GM12878 (cell line): Measurements from ENCODE around the gene PAK6. TPM values are rescaled to one million over a fixed set of nuclear protein-coding genes. Genes with fewer than 3 reads are reported as not detected.

Source experiments
- ATAC-seq: fragments of 200-7000 bp; cut with Tn5 transposase; 3 replicates; pipeline ENCODE4 v1.9.1; 2020; ENCODE audit warnings: mild to moderate bottlenecking, moderate library complexity
- BruUV-seq: library from RNA; stranded (reverse); fragments of 400-500 nt; replicated peaks from 2 replicates; lab custom pipeline; 2021; lab: Mats Ljungman, UMichigan
- CTCF ChIA-PET: fragments of 300-600 bp; sonication (Branson Sonifier 250); formaldehyde crosslinking; extraction: SDS; loops from one replicate; lab custom pipeline; 2021; ENCODE audit warnings: inconsistent platforms; lab: Yijun Ruan, JAX
- POLR2A ChIA-PET: fragments of 350-600 bp; formaldehyde crosslinking; extraction: SDS; loops from one replicate; lab custom pipeline; 2021; ENCODE audit warnings: inconsistent platforms; lab: Charles Lee
- RAD21 ChIA-PET: fragments of 300-600 bp; sonication (Branson Sonifier 250); formaldehyde crosslinking; loops from one replicate; lab custom pipeline; 2023; ENCODE audit warnings: antibody characterized with exemption; ENCODE audit not compliant: unreplicated experiment; lab: Charles Lee
- SMC1A ChIA-PET: fragments of 300-600 bp; sonication (Branson Sonifier 250); formaldehyde crosslinking; loops from one replicate; lab custom pipeline; 2023; ENCODE audit not compliant: unreplicated experiment, uncharacterized antibody; lab: Charles Lee
- DNase-seq: peaks from one replicate; pipeline ENCODE4 v3.0.0-alpha.2; 2011; ENCODE audit warnings: low read depth, low spot score
- FAIRE-seq: peaks from 3 replicates; lab custom pipeline; 2011; peaks lifted over from hg19 to GRCh38; lab: Jason Lieb, UNC
- H2AFZ ChIP-seq: 2 replicates; pipeline ENCODE4 v1.6.0; 2011; ENCODE audit warnings: low read depth, low read length, control low read depth; ENCODE audit not compliant: control insufficient read depth
- H3K27ac ChIP-seq: 2 replicates; pipeline ENCODE4 v1.5.1; 2011; ENCODE audit warnings: control low read depth; ENCODE audit not compliant: control insufficient read depth, insufficient read depth
- H3K27me3 ChIP-seq, 2 experiments: replicated peaks in 1 of 2; 2 replicates each; pipeline versions ENCODE4 v1.6.0 to v1.6.1; 2011; ENCODE audit warnings: low read length in 1 of 2; ENCODE audit not compliant: control insufficient read depth in 2 of 2, insufficient read depth in 2 of 2
- H3K36me3 ChIP-seq, 2 experiments: 2 replicates each; pipeline ENCODE4 v1.5.1; 2011; ENCODE audit warnings: low read length in 1 of 2; ENCODE audit not compliant: control insufficient read depth in 2 of 2, insufficient read depth in 2 of 2
- H3K4me1 ChIP-seq: 2 replicates; pipeline ENCODE4 v1.6.1; 2011; ENCODE audit warnings: mild to moderate bottlenecking, low read length, moderate library complexity, mixed read lengths; ENCODE audit not compliant: control insufficient read depth, insufficient read depth
- H3K4me2 ChIP-seq: 2 replicates; pipeline ENCODE4 v1.6.0; 2011; ENCODE audit warnings: control low read depth; ENCODE audit not compliant: control insufficient read depth, insufficient read depth
- H3K4me3 ChIP-seq: fragments of 200-600 bp; sonication (generic); 2 replicates; pipeline ENCODE4 v1.5.1; 2016
- H3K79me2 ChIP-seq: 2 replicates; pipeline ENCODE4 v1.6.0; 2011; ENCODE audit warnings: low read length; ENCODE audit not compliant: control insufficient read depth, insufficient read depth
- H3K9ac ChIP-seq: 2 replicates; pipeline ENCODE4 v1.8.0; 2011; ENCODE audit warnings: low read length, control low read depth, mixed read lengths; ENCODE audit not compliant: control insufficient read depth, insufficient read depth
- H3K9me3 ChIP-seq: replicated peaks from 3 replicates; pipeline ENCODE4 v1.5.1; 2011; ENCODE audit warnings: mild to moderate bottlenecking, low read length; ENCODE audit not compliant: control insufficient read depth, insufficient read depth
- H4K20me1 ChIP-seq: 2 replicates; pipeline ENCODE4 v1.6.0; 2011; ENCODE audit not compliant: control insufficient read depth, insufficient read depth
- BHLHE40 ChIP-seq, 2 experiments: fragments of 450-650 bp in 1 of 2; IDR thresholded peaks; 2 replicates each; pipeline ENCODE4 v1.6.1; 2011 to 2017; ENCODE audit warnings: low read depth in 2 of 2, borderline replicate concordance in 1 of 2, improper control_type of control experiment in 1 of 2, low read length in 1 of 2, mild to moderate bottlenecking in 1 of 2
- DPF2 ChIP-seq: fragments of 450-650 bp; IDR thresholded peaks from 2 replicates; pipeline ENCODE4 v1.6.1; 2017; ENCODE audit warnings: mild to moderate bottlenecking
- ETV6 ChIP-seq, 2 experiments: fragments of 450-650 bp in 1 of 2; IDR thresholded peaks in 1 of 2; conservative IDR thresholded peaks in 1 of 2; 2 replicates each; pipeline ENCODE4 v1.6.1; 2014; ENCODE audit warnings: antibody characterized with exemption in 1 of 2, borderline replicate concordance in 1 of 2, low read depth in 1 of 2, mild to moderate bottlenecking in 1 of 2, moderate library complexity in 1 of 2
- FOS ChIP-seq: IDR thresholded peaks from 3 replicates; pipeline ENCODE4 v1.6.1; 2011; ENCODE audit warnings: borderline replicate concordance; ENCODE audit not compliant: insufficient read length; ENCODE audit errors: extremely low read depth
- HCFC1 ChIP-seq: fragments of 150-350 bp; IDR thresholded peaks from 2 replicates; pipeline ENCODE4 v1.6.1; 2014; ENCODE audit warnings: low read length
- HDAC2 ChIP-seq: fragments of 200-600 bp; sonication (generic); IDR thresholded peaks from 2 replicates; pipeline ENCODE4 v1.6.1; 2017
- MYC ChIP-seq: IDR thresholded peaks from 2 replicates; pipeline ENCODE4 v1.6.1; 2011; ENCODE audit warnings: mild to moderate bottlenecking, low read length, moderate library complexity, inconsistent platforms; ENCODE audit not compliant: insufficient read depth, insufficient replicate concordance, insufficient read length, severe bottlenecking
- NFXL1 ChIP-seq: fragments of 450-650 bp; IDR thresholded peaks from 2 replicates; pipeline ENCODE4 v1.6.1; 2017; ENCODE audit warnings: antibody characterized with exemption, mild to moderate bottlenecking, borderline replicate concordance
- NFYB ChIP-seq: IDR thresholded peaks from 2 replicates; pipeline ENCODE4 v1.6.1; 2011; ENCODE audit warnings: low read depth, mild to moderate bottlenecking, low read length, improper control_type of control experiment, moderate library complexity; ENCODE audit not compliant: insufficient read depth
- POU2F2 ChIP-seq: IDR thresholded peaks from 3 replicates; pipeline ENCODE4 v1.6.1; 2011; ENCODE audit warnings: low read depth, mild to moderate bottlenecking, low read length, borderline replicate concordance
- SMC3 ChIP-seq: IDR thresholded peaks from 2 replicates; pipeline ENCODE4 v1.6.1; 2011; ENCODE audit warnings: low read length, improper control_type of control experiment, borderline replicate concordance
- SUPT20H ChIP-seq: IDR thresholded peaks from 2 replicates; pipeline ENCODE4 v1.6.1; 2011; ENCODE audit warnings: low read depth, mild to moderate bottlenecking, low read length, moderate library complexity, borderline replicate concordance; ENCODE audit not compliant: control insufficient read depth
- TAF1 ChIP-seq: IDR thresholded peaks from 2 replicates; pipeline ENCODE4 v1.6.1; 2011; ENCODE audit warnings: mild to moderate bottlenecking, low read depth, low read length, borderline replicate concordance
- ZNF384 ChIP-seq: IDR thresholded peaks from 2 replicates; pipeline ENCODE4 v1.6.1; 2012; ENCODE audit warnings: low read depth, mild to moderate bottlenecking, low read length, improper control_type of control experiment, borderline replicate concordance
- ZNF687 ChIP-seq: fragments of 450-650 bp; IDR thresholded peaks from 2 replicates; pipeline ENCODE4 v1.6.1; 2017; ENCODE audit warnings: mild to moderate bottlenecking, moderate library complexity
- WGBS: methylation state at CpG from one replicate; pipeline ENCODE4 v1.1.6; 2016; ENCODE audit warnings: low lambda C conversion rate; ENCODE audit not compliant: insufficient replicate concordance, insufficient coverage; ENCODE audit errors: missing lambda C conversion rate; 5-methylcytosine and 5-hydroxymethylcytosine counted together
- in situ Hi-C: fragments of 300-500 bp; cut with MboI; formaldehyde crosslinking; loops from 9 replicates; pipeline ENCODE4 v1.14.3; 2018; ENCODE audit warnings: mixed read lengths
- intact Hi-C: fragments of 100-400 bp; cut with micrococcal nuclease; formaldehyde crosslinking; loops from one replicate; pipeline ENCODE4 v1.14.2; 2022; ENCODE audit not compliant: unreplicated experiment
- polyA plus RNA-seq, 11 experiments: library from polyadenylated mRNA; depleted of rRNA in 4 of 11; unstranded in 6 of 11; stranded (reverse) in 5 of 11; fragments of >200 nt; fragmentation: Nextera tagmentation in 4 of 11; fragmentation: Illumina TruSeq in 1 of 11; extraction: Ambion mirVana in 4 of 11; extraction: Trizol in 1 of 11; gene quantifications; 1 replicate in 1 of 11; 2 replicates in 10 of 11; pipeline versions ENCODE4 v1.2.1 to v1.2.3, GENCODE V29; 2011 to 2016; ENCODE audit warnings: inconsistent platforms in 2 of 11, missing spikeins in 2 of 11, low read depth in 1 of 11
- total RNA-seq, 4 experiments: library from RNA; depleted of rRNA in 3 of 4; stranded (reverse); fragments of >200 nt in 3 of 4; fragmentation: Illumina TruSeq in 1 of 4; extraction: Trizol in 1 of 4; gene quantifications; 2 replicates each; pipeline versions ENCODE4 v1.2.1 to v1.2.3, GENCODE V29; 2013 to 2021
- TF ChIP-seq, protein P1 (sequence below): fragments of 450-650 bp; IDR thresholded peaks from 2 replicates; pipeline ENCODE4 v1.6.1; 2017; ENCODE audit warnings: mild to moderate bottlenecking

The PAK6 gene
- total and polyA plus RNA-seq, 10 of the 15 experiments (the other 5 are each of a cell fraction or from before 2014, with no cell fraction given): 0.07 to 0.92 (median 0.31) TPM; not detected in 2

DNA sequence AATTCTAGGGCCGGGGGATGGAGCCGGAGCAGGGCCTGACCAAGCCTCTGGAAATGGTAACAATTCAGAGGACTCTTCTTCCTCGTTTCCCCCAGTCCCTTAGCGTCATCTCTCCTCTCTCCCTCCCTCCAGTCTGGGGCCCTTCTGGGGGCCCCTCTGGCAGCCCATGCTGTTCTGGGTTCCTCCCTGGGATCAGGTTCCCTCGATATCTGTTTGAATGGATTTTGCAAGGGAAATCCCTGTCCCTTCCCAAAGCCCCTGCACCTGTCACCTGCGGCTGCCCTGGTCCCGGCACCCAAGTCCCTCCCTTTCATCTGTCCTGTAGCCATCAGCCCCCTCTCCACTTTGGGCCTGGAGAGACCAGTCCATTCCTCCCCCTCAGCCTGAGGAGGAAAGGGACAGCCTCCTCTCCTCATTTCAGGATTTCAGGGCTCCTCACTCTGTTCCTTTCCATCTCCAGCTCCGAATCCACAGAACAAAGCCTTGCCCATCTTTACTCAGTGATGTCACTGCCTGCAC, 70.5 kb downstream of the PAK6 start:
- Histone ChIP-seq H3K79me2 (no peaks in the 10 kb centered on the region), H2AFZ (no peak overlapping the region), H3K9ac (no peak overlapping the region; the same call in 1 of the 2 replicates), H3K36me3 (no peaks in the 10 kb centered on the region), H3K27ac (no peak overlapping the region; the same call in 1 of the 2 replicates), H3K4me1 (peaks cover 12% of the 10 kb centered on the region), H3K27me3 (peaks cover 0 to 3% of the 10 kb centered on the region in 2 experiments; a peak in 2 of 4 replicates), H4K20me1 (no peaks in the 10 kb centered on the region), H3K9me3 (no peaks in the 10 kb centered on the region), H3K4me2 (no peak overlapping the region; the same call in 1 of the 2 replicates), H3K4me3 (no peak overlapping the region)
- ChIA-PET RAD21 (interaction anchor here (1.3 to 6.8 kb wide), 4 partner anchors 28 to 264 kb away, joined by 4 to 87 read pairs (median 12); no protein-coding TSS in a partner anchor), POLR2A (no interaction called here), CTCF (interaction anchor here (0.7 to 17.6 kb wide), 21 partner anchors 11 to 420 kb away, joined by 3 to 336 read pairs (median 4); partner anchors contain the start of genes ANKRD63, CCDC9B, INAFM2 and SRP14), SMC1A (interaction anchor here (0.8 to 10.0 kb wide), 8 partner anchors 28 to 521 kb away, joined by 3 to 83 read pairs (median 6); no protein-coding TSS in a partner anchor)
- WGBS: 60% methylated on average over 8 of the region's 8 CpGs
- DNase-seq (no peak), ATAC-seq (no peak), FAIRE-seq (no peak)
- BruUV-seq: no TSS peak
- intact Hi-C loops: no loop called here
- in situ Hi-C loops: loop anchor here (5.0 kb wide), 1 partner anchor 48 kb away; the partner anchor contains the start of gene DISP2
- TF ChIP-seq TAF1 (no peak), HCFC1 (no peak), ZNF687 (no peak), FOS (no peak), NFYB (no peak), SMC3 (no peak), DPF2 (no peak), MYC (no peak), POU2F2 (no peak), BHLHE40 (IDR thresholded peaks at IDR 0.05; ENCODE audit: borderline replicate concordance in 1 of 2, low read depth in 2 of 2, low read length in 1 of 2) (no peak), ZNF384 (no peak), NFXL1 (no peak), ETV6 (conservative IDR thresholded peaks at IDR 0.05 in 1 of 2, IDR thresholded peaks at IDR 0.05 in 1 of 2; ENCODE audit: borderline replicate concordance in 1 of 2, low read depth in 1 of 2) (no peak), HDAC2 (no peak), SUPT20H (no peak)
- TF ChIP-seq, protein P1, sequence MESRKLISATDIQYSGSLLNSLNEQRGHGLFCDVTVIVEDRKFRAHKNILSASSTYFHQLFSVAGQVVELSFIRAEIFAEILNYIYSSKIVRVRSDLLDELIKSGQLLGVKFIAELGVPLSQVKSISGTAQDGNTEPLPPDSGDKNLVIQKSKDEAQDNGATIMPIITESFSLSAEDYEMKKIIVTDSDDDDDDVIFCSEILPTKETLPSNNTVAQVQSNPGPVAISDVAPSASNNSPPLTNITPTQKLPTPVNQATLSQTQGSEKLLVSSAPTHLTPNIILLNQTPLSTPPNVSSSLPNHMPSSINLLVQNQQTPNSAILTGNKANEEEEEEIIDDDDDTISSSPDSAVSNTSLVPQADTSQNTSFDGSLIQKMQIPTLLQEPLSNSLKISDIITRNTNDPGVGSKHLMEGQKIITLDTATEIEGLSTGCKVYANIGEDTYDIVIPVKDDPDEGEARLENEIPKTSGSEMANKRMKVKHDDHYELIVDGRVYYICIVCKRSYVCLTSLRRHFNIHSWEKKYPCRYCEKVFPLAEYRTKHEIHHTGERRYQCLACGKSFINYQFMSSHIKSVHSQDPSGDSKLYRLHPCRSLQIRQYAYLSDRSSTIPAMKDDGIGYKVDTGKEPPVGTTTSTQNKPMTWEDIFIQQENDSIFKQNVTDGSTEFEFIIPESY: no peak
